ENCODE results near the gene FAM234A.
"Not testable (repeated sequence)": the region's sequence is repeated elsewhere in the genome, so short reads cannot be mapped to it uniquely, and the experiment has no call there.

The FAM234A gene

DNA sequence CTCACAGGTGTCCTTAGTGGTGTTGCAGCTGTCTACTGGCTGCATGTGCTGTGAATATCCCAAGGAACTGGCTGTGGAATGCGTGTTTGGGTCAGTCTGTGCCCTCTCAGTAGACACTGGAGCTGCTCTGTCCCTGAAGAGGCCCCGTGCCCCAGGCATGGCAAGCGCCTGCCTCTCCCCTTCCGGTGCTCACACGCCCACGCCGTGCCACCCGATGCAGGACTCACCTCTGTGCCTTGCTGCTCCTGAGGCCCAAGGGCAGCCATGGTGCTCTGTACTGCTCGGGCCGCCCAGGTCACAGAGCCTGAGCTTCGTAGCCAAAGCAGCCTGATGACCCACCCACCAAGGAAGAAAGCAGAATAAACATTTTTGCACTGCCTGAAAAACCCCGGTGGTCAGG is 31.1 kb downstream of the FAM234A start:
- no peak overlapping the region for H3K4me3 ChIP-seq (ENCODE audit: low read depth, low read length)
- H3K36me3 ChIP-seq (ENCODE audit: control insufficient read depth, insufficient read depth, low read length): peaks cover 22% of the 10 kb centered on the region
- no peak overlapping the region for H3K27ac ChIP-seq (ENCODE audit: low read depth, low read length)
- no peak overlapping the region for H3K9ac ChIP-seq (ENCODE audit: low read depth, low read length)
- no peaks in the 10 kb centered on the region for H3K4me1 ChIP-seq (ENCODE audit: control insufficient read depth, insufficient read depth, low read length)
- no peaks in the 10 kb centered on the region for H3K9me3 ChIP-seq (ENCODE audit: control insufficient read depth, insufficient read depth, low read length)
- H3K27me3 ChIP-seq (ENCODE audit: control insufficient read depth, insufficient read depth, low read length): no peaks in the 10 kb centered on the region

DNA sequence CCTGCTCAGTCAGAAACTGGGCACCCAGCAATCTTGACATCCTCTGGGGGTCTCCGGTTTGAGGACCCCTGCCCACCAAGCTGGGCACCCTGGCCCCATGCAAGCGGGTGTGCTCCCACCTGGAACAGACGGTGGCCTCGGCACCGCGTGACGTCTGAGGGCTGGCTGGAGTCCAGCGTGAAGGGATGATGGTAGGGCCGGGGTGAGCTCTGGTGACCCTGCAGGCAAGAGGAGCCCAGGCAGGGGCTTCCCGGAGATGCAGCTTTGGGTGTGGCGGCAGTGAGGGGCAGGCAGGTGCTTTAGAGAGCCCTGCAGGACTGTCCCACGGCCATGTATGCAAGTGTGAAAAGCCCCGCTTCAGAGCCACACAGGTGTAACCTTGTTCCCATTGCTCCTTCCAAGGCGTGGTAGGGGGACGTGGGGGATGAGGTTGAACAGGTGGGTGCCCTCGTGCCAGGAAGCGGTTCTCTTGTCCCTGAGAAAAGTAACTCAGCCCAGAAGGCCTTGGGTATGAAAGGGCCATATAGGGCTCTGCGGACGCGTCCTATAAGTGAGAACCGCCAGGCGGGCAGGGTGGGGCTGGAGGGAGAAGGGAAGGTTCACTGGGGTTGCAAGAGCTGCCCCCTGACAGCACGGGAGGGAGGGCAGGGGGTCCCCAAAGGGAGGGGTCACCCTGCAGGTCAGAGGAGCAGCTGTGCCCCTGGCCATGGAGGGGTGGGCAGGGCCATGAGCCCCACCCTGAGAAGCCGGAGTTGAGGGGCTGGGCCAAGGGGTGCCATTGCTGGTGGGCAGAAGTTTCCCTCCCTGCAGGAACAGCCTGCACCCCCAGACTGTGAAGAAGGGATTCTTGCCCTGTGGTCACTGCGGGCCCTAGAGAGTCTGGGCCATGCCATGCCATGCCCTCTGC is 31.9 kb downstream of the FAM234A start:
- Histone ChIP-seq H3K27ac (ENCODE audit: low read depth, low read length) (no peak overlapping the region), H3K4me3 (ENCODE audit: low read depth, low read length) (no peak overlapping the region), H3K9me3 (ENCODE audit: control insufficient read depth, insufficient read depth, low read length) (no peaks in the 10 kb centered on the region), H3K9ac (ENCODE audit: low read depth, low read length) (no peak overlapping the region), H3K4me1 (ENCODE audit: control insufficient read depth, insufficient read depth, low read length) (no peaks in the 10 kb centered on the region), H3K27me3 (ENCODE audit: control insufficient read depth, insufficient read depth, low read length) (no peaks in the 10 kb centered on the region), H3K36me3 (ENCODE audit: control insufficient read depth, insufficient read depth, low read length) (peaks cover 14% of the 10 kb centered on the region)

DNA sequence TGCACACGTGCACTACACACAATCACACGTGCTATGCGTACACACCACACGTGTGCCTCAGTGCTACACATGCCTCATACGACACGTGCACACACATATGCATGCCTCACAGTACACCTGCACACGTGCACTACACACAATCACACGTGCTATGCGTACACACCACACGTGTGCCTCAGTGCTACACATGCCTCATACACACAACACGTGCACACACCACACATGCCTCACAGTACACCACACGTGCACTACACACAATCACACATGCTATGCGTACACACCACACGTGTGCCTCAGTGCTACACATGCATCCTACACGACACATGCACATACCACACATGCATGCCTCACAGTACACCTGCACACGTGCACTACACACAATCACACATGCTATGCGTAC is 32.9 kb downstream of the FAM234A start:
- not testable (repeated sequence) for H3K4me1 ChIP-seq (ENCODE audit: control insufficient read depth, insufficient read depth, low read length); H3K4me3 ChIP-seq (ENCODE audit: low read depth, low read length); H3K36me3 ChIP-seq (ENCODE audit: control insufficient read depth, insufficient read depth, low read length); H3K9ac ChIP-seq (ENCODE audit: low read depth, low read length); H3K27ac ChIP-seq (ENCODE audit: low read depth, low read length); H3K27me3 ChIP-seq (ENCODE audit: control insufficient read depth, insufficient read depth, low read length); H3K9me3 ChIP-seq (ENCODE audit: control insufficient read depth, insufficient read depth, low read length)

DNA sequence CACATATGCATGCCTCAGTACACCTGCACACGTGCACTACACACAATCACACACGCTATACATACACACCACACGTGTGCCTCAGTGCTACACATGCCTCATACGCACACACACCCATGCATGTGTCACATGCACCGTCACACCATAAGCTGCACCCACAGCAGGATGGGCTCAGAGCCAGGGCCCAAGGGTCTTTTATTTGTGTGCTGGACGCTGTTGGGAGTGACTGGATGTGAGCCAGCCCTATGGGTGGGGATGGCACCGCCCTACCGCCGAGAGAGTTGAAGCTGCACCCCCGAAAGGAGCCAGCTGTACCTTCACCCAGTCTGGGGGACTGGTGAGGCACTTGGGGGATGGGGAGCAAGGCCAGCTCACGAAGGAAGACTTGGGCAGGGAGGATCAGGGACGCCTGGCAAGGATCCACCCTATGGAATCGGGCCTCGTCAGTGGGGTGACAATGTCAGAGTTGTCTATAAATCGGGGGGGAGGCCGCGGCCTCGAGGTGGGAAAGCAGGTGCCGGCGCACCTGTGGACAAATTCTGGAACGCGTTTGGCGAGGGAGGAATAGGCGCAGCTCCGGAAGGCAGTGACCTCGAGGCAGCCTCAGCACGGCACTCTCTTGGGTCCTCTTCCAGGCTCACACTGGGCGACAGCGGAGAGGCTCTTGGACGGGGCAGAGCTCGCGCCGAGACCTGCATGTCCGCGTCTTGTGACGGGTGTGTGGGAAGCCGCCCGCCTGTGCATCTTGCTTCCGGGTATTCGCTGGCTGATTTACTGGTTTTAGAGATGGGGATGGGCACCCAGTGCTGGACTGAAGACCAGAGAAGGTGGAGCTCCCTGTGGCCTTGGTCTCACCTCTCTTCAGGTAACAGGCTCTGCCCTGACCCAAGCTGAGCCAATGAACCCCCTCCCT is 33.8 kb downstream of the FAM234A start:
- Histone ChIP-seq H3K4me1 (ENCODE audit: control insufficient read depth, insufficient read depth, low read length) (no peaks in the 10 kb centered on the region), H3K27ac (ENCODE audit: low read depth, low read length) (no peak overlapping the region), H3K4me3 (ENCODE audit: low read depth, low read length) (no peak overlapping the region), H3K9me3 (ENCODE audit: control insufficient read depth, insufficient read depth, low read length) (no peaks in the 10 kb centered on the region), H3K36me3 (ENCODE audit: control insufficient read depth, insufficient read depth, low read length) (peaks cover 6% of the 10 kb centered on the region; the same call in 1 of the 2 replicates), H3K27me3 (ENCODE audit: control insufficient read depth, insufficient read depth, low read length) (no peaks in the 10 kb centered on the region; the same call in 1 of the 2 replicates), H3K9ac (ENCODE audit: low read depth, low read length) (no peak overlapping the region)

DNA sequence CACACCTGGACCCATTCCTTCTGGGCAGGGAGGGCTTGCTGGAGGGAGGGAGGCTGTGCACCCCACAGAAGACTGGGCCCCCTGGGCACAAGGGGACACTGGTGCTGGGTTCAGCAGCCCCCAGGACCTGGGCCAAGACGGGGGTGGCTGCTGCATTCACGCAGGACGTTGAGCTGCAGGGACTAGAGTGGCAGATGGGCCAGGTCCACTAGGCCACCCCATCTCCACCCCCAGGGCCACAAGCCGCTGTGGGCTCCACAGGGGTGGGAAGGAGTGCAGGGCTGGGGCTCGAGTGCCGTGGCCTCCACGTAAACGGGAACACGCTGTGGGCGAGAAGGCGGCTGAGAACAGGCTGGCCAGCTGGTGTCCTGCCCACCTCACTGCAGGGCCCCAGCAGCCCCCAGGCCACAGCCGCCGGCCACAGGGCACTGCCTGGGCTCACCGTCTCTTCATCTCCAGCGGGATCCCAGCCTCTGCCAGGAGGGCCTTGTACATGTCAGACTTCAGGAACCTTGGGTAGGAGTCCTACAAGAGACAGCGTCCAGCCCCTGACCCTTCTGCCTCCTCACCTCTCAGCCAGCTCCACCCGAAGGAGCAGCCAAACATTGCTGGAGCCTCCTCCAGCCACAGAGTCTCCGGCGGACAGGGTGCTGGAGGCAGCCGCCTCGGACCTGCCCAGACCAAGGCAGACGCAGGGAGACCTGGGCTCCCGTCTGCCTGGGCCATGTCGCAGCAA is 34.6 kb downstream of the FAM234A start:
- Histone ChIP-seq H3K4me1 (ENCODE audit: control insufficient read depth, insufficient read depth, low read length) (no peaks in the 10 kb centered on the region), H3K27ac (ENCODE audit: low read depth, low read length) (no peak overlapping the region), H3K27me3 (ENCODE audit: control insufficient read depth, insufficient read depth, low read length) (peaks cover 2% of the 10 kb centered on the region; the same call in 1 of the 2 replicates), H3K4me3 (ENCODE audit: low read depth, low read length) (no peak overlapping the region), H3K9ac (ENCODE audit: low read depth, low read length) (no peak overlapping the region), H3K36me3 (ENCODE audit: control insufficient read depth, insufficient read depth, low read length) (peaks cover 6% of the 10 kb centered on the region; the same call in 1 of the 2 replicates), H3K9me3 (ENCODE audit: control insufficient read depth, insufficient read depth, low read length) (no peaks in the 10 kb centered on the region)

- H3K9ac ChIP-seq (ENCODE audit: low read depth, low read length): no peak overlapping the region
- H3K36me3 ChIP-seq (ENCODE audit: control insufficient read depth, insufficient read depth, low read length): no peaks in the 10 kb centered on the region
- H3K9me3 ChIP-seq (ENCODE audit: control insufficient read depth, insufficient read depth, low read length): no peaks in the 10 kb centered on the region
- H3K27me3 ChIP-seq (ENCODE audit: control insufficient read depth, insufficient read depth, low read length): peaks cover 14% of the 10 kb centered on the region
- no peaks in the 10 kb centered on the region for H3K4me1 ChIP-seq (ENCODE audit: control insufficient read depth, insufficient read depth, low read length)
- H3K4me3 ChIP-seq (ENCODE audit: low read depth, low read length): no peak overlapping the region
- H3K27ac ChIP-seq (ENCODE audit: low read depth, low read length): no peak overlapping the region
Measured at GRCh38 chr16:270381-271255, 36.0 kb downstream of the FAM234A start.

DNA sequence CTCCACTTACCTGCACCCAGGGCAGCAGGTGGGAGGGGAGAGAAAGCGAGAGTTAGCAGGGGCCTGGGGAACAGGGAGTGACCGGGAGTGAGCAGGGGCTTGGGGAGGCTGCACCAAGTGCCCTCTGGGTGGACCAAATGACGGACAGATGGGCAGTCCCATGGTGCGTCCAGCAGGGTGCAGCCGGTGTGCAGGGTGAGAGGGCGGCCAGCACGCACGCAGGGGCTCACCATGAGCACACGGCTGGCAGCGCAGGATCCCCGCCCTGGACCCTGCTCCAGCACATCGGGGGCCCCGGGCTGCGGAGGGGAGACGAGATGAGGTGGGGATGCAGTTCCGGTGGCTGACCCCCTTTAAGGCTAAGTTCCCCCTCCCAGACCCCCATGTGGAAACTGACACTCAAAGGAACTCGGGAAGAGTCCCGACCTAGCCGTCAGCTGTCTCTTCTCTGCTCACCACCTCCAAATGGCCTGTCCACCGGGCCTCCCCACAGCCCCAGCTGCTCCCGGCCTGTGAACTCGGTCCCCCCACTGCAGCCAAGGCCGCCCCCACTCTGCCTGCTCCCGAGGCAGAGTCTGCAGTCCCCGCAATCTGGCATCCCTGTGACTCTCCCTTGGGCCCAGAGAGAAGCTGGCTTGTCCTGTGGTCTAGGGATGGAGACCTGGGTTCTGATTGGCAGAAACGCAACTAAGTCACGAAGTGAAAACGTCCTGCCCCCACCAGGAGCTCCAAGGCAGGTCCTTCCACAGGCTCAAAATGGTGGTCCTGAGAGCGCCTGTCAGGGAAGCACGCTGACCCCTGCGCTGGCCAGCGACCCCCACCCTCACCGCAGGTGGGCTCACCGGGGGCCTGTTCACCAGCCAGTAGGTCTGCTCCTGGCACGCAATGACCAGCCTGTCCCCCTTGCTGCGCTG is 38.3 kb downstream of the FAM234A start:
- Histone ChIP-seq H3K27me3 (ENCODE audit: control insufficient read depth, insufficient read depth, low read length) (peaks cover 23% of the 10 kb centered on the region), H3K9ac (ENCODE audit: low read depth, low read length) (no peak overlapping the region), H3K36me3 (ENCODE audit: control insufficient read depth, insufficient read depth, low read length) (no peaks in the 10 kb centered on the region), H3K4me3 (ENCODE audit: low read depth, low read length) (no peak overlapping the region), H3K4me1 (ENCODE audit: control insufficient read depth, insufficient read depth, low read length) (no peaks in the 10 kb centered on the region), H3K27ac (ENCODE audit: low read depth, low read length) (no peak overlapping the region), H3K9me3 (ENCODE audit: control insufficient read depth, insufficient read depth, low read length) (no peaks in the 10 kb centered on the region)

DNA sequence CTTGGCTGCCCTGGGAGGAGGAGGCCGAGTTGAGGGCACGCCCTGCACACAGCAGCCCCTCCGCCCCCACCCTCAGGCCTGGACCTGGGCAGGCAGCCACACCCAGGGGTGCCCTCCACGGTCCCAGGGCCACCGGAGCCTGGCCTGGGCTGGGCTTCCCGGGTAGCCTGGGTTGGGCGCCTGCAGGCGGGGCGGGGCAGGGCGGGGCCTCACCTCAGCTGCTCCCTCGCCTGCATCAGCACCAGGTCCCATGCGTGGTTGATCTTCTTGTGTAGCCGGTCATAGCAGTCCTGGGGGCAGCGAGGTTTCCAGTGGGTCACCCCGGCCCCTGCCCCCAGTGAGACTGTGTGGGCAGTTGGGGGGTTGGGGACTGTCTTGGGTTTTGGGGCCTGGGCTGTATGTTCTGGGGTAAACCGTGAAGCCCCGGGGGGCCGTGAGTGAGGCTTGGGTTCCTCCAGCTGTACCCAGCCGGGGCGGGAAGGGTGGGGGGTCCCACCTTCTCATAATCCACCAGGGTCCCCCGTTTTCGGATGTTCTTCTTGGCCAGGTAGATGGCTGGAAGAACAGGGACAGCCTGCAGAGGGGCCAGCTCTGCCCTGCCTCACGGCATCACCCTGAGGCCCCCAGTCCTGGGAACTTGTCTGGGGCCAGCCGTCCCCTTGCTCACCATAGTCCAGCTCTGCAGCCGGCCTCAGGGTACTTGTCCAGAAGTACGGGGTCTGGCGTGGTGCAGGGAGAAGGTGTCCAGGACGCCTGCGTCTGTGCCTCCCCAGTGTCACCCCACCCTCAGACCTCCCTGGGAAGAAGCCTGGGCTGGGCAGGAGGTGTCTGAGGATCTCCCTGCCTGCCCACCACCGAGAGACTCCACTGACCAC is 39.2 kb downstream of the FAM234A start:
- no peaks in the 10 kb centered on the region for H3K4me1 ChIP-seq (ENCODE audit: control insufficient read depth, insufficient read depth, low read length)
- peaks cover 23% of the 10 kb centered on the region for H3K27me3 ChIP-seq (ENCODE audit: control insufficient read depth, insufficient read depth, low read length)
- no peak overlapping the region for H3K4me3 ChIP-seq (ENCODE audit: low read depth, low read length)
- H3K9ac ChIP-seq (ENCODE audit: low read depth, low read length): no peak overlapping the region
- H3K36me3 ChIP-seq (ENCODE audit: control insufficient read depth, insufficient read depth, low read length): no peaks in the 10 kb centered on the region
- H3K27ac ChIP-seq (ENCODE audit: low read depth, low read length): no peak overlapping the region
- no peaks in the 10 kb centered on the region for H3K9me3 ChIP-seq (ENCODE audit: control insufficient read depth, insufficient read depth, low read length)
